Trophoblast cell (in vitro differentiated cells and primary cell): ENCODE data around the gene PLOD3.

Experiments used
- DNase-seq, 2 donors: peaks; one replicate each; pipeline ENCODE4 v3.0.0-alpha.2; 2016
- H2AFZ ChIP-seq: 2 replicates; pipeline ENCODE4 v1.6.1; 2013; ENCODE audit warnings: low read length, moderate library complexity, mild to moderate bottlenecking; ENCODE audit not compliant: insufficient read depth, poor library complexity
- H2AK5ac ChIP-seq: 2 replicates; pipeline ENCODE4 v1.6.1; 2013; ENCODE audit warnings: mild to moderate bottlenecking, low read length
- H2BK120ac ChIP-seq: 2 replicates; pipeline ENCODE4 v1.6.1; 2013; ENCODE audit warnings: low read length, mild to moderate bottlenecking, moderate library complexity; ENCODE audit not compliant: insufficient read depth, poor library complexity
- H2BK12ac ChIP-seq: 2 replicates; pipeline ENCODE4 v1.6.1; 2013; ENCODE audit warnings: mild to moderate bottlenecking, low read length, moderate library complexity
- H2BK5ac ChIP-seq: 2 replicates; pipeline ENCODE4 v1.6.1; 2013; ENCODE audit warnings: low read length, low read depth, moderate library complexity, mild to moderate bottlenecking; ENCODE audit not compliant: poor library complexity
- H3K14ac ChIP-seq: 2 replicates; pipeline ENCODE4 v1.6.1; 2013; ENCODE audit warnings: mild to moderate bottlenecking, low read length
- H3K18ac ChIP-seq: 2 replicates; pipeline ENCODE4 v1.6.1; 2013; ENCODE audit warnings: mild to moderate bottlenecking, low read length
- H3K23ac ChIP-seq: 2 replicates; pipeline ENCODE4 v1.6.1; 2013; ENCODE audit warnings: low read length
- H3K27ac ChIP-seq: 2 replicates; pipeline ENCODE4 v1.5.1; 2013; ENCODE audit warnings: low read depth, mild to moderate bottlenecking, inconsistent platforms, low read length, moderate library complexity
- H3K27me3 ChIP-seq: 2 replicates; pipeline ENCODE4 v1.6.1; 2013; ENCODE audit warnings: inconsistent platforms, mild to moderate bottlenecking, low read length, moderate library complexity; ENCODE audit not compliant: insufficient read depth
- H3K36me3 ChIP-seq, 2 experiments: 1 replicate in 1 of 2; 2 replicates in 1 of 2; pipeline ENCODE4 v1.6.1; 2013; ENCODE audit warnings: low read length in 2 of 2, mild to moderate bottlenecking in 2 of 2, moderate library complexity in 1 of 2; ENCODE audit not compliant: insufficient read depth in 2 of 2, control insufficient read depth in 1 of 2
- H3K4ac ChIP-seq: 2 replicates; pipeline ENCODE4 v1.6.1; 2013; ENCODE audit warnings: low read depth, mild to moderate bottlenecking, low read length, moderate library complexity
- H3K4me1 ChIP-seq, 2 experiments: 1 replicate in 1 of 2; 2 replicates in 1 of 2; pipeline ENCODE4 v1.6.1; 2013; ENCODE audit warnings: low read length in 2 of 2, mild to moderate bottlenecking in 2 of 2, moderate library complexity in 1 of 2; ENCODE audit not compliant: insufficient read depth in 2 of 2, control insufficient read depth in 1 of 2
- H3K4me2 ChIP-seq: 2 replicates; pipeline ENCODE4 v1.6.1; 2013; ENCODE audit warnings: inconsistent platforms, mild to moderate bottlenecking, low read length, moderate library complexity
- H3K4me3 ChIP-seq: 2 replicates; pipeline ENCODE4 v1.5.1; 2013; ENCODE audit warnings: mild to moderate bottlenecking, low read depth, low read length, inconsistent platforms
- H3K79me1 ChIP-seq: one replicate; pipeline ENCODE4 v1.6.1; 2013; ENCODE audit warnings: low read length
- H3K79me2 ChIP-seq: 2 replicates; pipeline ENCODE4 v1.6.1; 2013; ENCODE audit warnings: low read length, mild to moderate bottlenecking; ENCODE audit not compliant: control insufficient read depth, insufficient read depth, poor library complexity
- H3K9ac ChIP-seq: 2 replicates; pipeline ENCODE4 v1.6.1; 2013; ENCODE audit warnings: mild to moderate bottlenecking, low read length
- H3K9me3 ChIP-seq: 2 replicates; pipeline ENCODE4 v1.6.1; 2013; ENCODE audit warnings: low read depth, mild to moderate bottlenecking, control low read depth, inconsistent platforms, low read length; ENCODE audit not compliant: insufficient read depth
- H4K12ac ChIP-seq: 2 replicates; pipeline ENCODE4 v1.6.1; 2013; ENCODE audit warnings: low read depth, mild to moderate bottlenecking, low read length, moderate library complexity
- H4K8ac ChIP-seq: 2 replicates; pipeline ENCODE4 v1.6.1; 2013; ENCODE audit warnings: low read depth, mild to moderate bottlenecking, low read length, moderate library complexity
- H4K91ac ChIP-seq: one replicate; pipeline ENCODE4 v1.6.1; 2013; ENCODE audit warnings: low read depth, mild to moderate bottlenecking, low read length, moderate library complexity
- WGBS: extraction: QIAGEN DNeasy Blood & Tissue Kit; methylation state at CpG from one replicate; pipeline ENCODE4 v1.1.7; 2013; ENCODE audit warnings: missing lambda C conversion rate; ENCODE audit not compliant: insufficient read length, insufficient coverage; ENCODE audit errors: extremely low coverage; 5-methylcytosine and 5-hydroxymethylcytosine counted together

PLOD3 gene

GRCh38 chr7:101233907-101234547 is 16.6 kb upstream of the PLOD3 start:
- Histone ChIP-seq H3K4ac (no peak overlapping the region), H3K4me3 (no peak overlapping the region), H3K9ac (no peak overlapping the region), H2BK12ac (no peak overlapping the region), H2BK5ac (no peak overlapping the region), H3K27ac (no peak overlapping the region), H3K14ac (no peak overlapping the region), H3K27me3 (no peaks in the 10 kb centered on the region), H3K36me3 (peaks cover 18 to 28% of the 10 kb centered on the region in 2 experiments), H2BK120ac (no peak overlapping the region), H3K79me2 (no peaks in the 10 kb centered on the region), H4K91ac (no peak overlapping the region), H3K4me1 (peaks cover 10 to 24% of the 10 kb centered on the region in 2 experiments), H3K18ac (no peak overlapping the region), H4K8ac (no peak overlapping the region), H2AK5ac (no peak overlapping the region), H2AFZ (no peak overlapping the region), H3K9me3 (no peaks in the 10 kb centered on the region), H3K79me1 (peaks cover 7% of the 10 kb centered on the region), H3K23ac (no peak overlapping the region), H3K4me2 (no peak overlapping the region), H4K12ac (no peak overlapping the region)
- DNase-seq, result no peak
- no CpG with 5 or more reads among the region's 21 CpGs for WGBS

DNA sequence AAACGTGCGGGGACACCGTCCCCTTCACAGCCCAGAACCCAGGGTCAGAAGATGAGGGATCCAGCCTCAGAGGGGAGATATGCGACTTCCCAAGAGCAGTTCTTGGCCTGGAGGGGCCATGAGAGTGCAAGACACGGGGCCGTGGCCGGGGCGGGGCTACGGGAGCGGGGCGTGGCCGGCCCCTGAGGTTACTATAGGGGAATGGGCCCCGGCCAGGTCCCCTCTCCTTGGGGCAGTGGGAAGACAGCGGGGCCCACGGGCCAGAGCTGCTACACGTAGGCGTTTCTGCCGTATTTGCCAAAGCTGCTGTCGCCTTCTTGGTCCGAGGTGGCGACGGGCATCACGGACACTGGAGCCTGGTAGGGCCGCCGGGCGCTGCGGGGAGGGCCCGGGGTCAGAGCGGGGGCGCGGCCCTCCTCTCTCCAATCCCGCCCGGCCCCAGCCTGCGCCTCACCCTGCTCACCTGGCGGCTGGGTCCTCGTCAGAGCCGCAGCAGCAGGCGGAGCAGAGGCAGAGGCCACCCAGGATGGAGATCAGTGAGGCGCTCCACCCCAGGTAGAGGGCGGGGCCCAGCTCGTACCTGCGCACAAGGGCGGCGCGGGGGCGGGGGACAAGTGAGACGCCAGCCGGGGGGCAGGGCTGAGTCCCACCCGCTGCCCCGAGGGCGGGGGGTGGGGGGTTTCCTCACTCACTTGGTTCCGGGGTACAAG is 14.9 kb upstream of the PLOD3 start:
- H3K9ac ChIP-seq, result no peak overlapping the region
- H2BK5ac ChIP-seq, result peak overlapping the region; percentile 45
- H4K91ac ChIP-seq, result peak overlapping the region; percentile 87
- H3K79me1 ChIP-seq, result peaks cover 7% of the 10 kb centered on the region
- H3K4me2 ChIP-seq, result peak overlapping the region; percentile 92
- H3K27me3 ChIP-seq, result no peaks in the 10 kb centered on the region
- H3K27ac ChIP-seq, result peak overlapping the region; percentile 44
- no peaks in the 10 kb centered on the region for H3K9me3 ChIP-seq
- H2BK120ac ChIP-seq, result no peak overlapping the region
- peak; percentile 87 to 89 for DNase-seq
- H2AFZ ChIP-seq, result peak overlapping the region; percentile 48
- H3K4me1 ChIP-seq, result peaks cover 6 to 10% of the 10 kb centered on the region in 2 experiments
- H4K8ac ChIP-seq, result peak overlapping the region; percentile 75
- H3K18ac ChIP-seq, result peak overlapping the region; percentile 88
- no peak overlapping the region for H2BK12ac ChIP-seq
- peak overlapping the region; percentile 26 for H2AK5ac ChIP-seq
- H3K4ac ChIP-seq, result peak overlapping the region; percentile 19
- peak overlapping the region; percentile 68 for H3K4me3 ChIP-seq
- WGBS, result no CpG with 5 or more reads among the region's 52 CpGs
- H3K14ac ChIP-seq, result peak overlapping the region; percentile 73
- no peak overlapping the region for H3K23ac ChIP-seq
- H3K79me2 ChIP-seq, result no peaks in the 10 kb centered on the region
- H4K12ac ChIP-seq, result peak overlapping the region; percentile 5
- peaks cover 12 to 21% of the 10 kb centered on the region in 2 experiments for H3K36me3 ChIP-seq

- no CpG with 5 or more reads among the region's 7 CpGs for WGBS
Measured at GRCh38 chr7:101231644-101232043, 14.3 kb upstream of the PLOD3 start.

GRCh38 chr7:101226721-101227120 is 9.3 kb upstream of the PLOD3 start:
- Histone ChIP-seq H3K27me3 (no peaks in the 10 kb centered on the region), H4K8ac (no peak overlapping the region), H3K14ac (no peak overlapping the region), H2BK12ac (no peak overlapping the region), H2AK5ac (no peak overlapping the region), H3K4me2 (no peak overlapping the region), H2BK5ac (no peak overlapping the region), H3K23ac (no peak overlapping the region), H3K79me2 (no peaks in the 10 kb centered on the region), H4K91ac (no peak overlapping the region), H3K36me3 (peaks cover 25 to 34% of the 10 kb centered on the region in 2 experiments), H3K4ac (no peak overlapping the region), H3K27ac (no peak overlapping the region), H3K4me1 (peaks cover 3 to 4% of the 10 kb centered on the region in 2 experiments), H2AFZ (no peak overlapping the region), H3K4me3 (no peak overlapping the region), H3K18ac (no peak overlapping the region), H3K9ac (no peak overlapping the region), H3K79me1 (no peaks in the 10 kb centered on the region), H2BK120ac (no peak overlapping the region), H4K12ac (no peak overlapping the region), H3K9me3 (peaks cover 1% of the 10 kb centered on the region)
- WGBS, result no CpG with 5 or more reads among the region's 9 CpGs
- no peak for DNase-seq

More at GRCh38 chr7:101231644-101232043, 14.3 kb upstream of the PLOD3 start:
- DNase-seq, result peak in 1 of 2 donors; percentile 51
- Histone ChIP-seq H3K4ac (no peak overlapping the region), H3K27ac (peak overlapping the region; percentile 44), H3K4me2 (peak overlapping the region; percentile 92), H3K79me2 (no peaks in the 10 kb centered on the region), H3K23ac (no peak overlapping the region), H3K9me3 (no peaks in the 10 kb centered on the region), H2BK5ac (no peak overlapping the region), H3K36me3 (peaks cover 7 to 19% of the 10 kb centered on the region in 2 experiments), H4K91ac (peak overlapping the region; percentile 87), H2AFZ (peak overlapping the region; percentile 20), H3K18ac (peak overlapping the region; percentile 15), H3K27me3 (no peaks in the 10 kb centered on the region), H3K4me1 (peaks cover 6 to 10% of the 10 kb centered on the region in 2 experiments), H4K8ac (peak overlapping the region; percentile 75), H2BK120ac (no peak overlapping the region), H3K14ac (no peak overlapping the region), H3K79me1 (peaks cover 7% of the 10 kb centered on the region), H2BK12ac (no peak overlapping the region), H4K12ac (peak overlapping the region; percentile 35), H3K9ac (no peak overlapping the region), H3K4me3 (no peak overlapping the region), H2AK5ac (peak overlapping the region; percentile 26)
